ENCODE results near the gene TAF6.

DNA sequence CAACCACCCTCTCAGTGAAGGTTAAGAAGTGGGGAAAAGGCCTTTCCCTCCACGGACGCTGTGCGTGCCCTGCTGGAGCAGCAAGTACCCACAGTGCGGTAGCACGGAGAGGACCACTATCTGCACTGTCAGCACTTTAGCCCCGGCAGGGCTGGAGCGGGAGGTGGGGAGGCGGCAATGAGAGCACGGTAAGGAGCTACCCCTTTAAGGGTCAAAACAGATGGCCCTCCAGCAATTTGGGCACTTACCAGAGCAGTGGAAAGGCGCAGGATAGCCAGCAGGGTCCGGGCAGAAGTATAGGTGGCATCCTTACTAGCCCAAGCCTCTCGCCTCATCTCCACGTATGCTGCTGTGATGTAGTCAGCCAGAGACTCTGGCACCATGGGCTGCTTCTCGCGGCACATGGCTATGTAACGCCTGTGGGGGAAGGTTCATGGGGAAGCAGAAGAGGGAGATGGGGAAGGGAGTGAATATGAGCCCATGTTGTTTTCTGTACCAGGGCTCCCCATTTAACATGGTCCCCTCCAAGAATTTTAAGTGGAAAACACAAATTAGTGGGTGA, 25.2 kb downstream of the TAF6 start:
- TF ChIP-seq CTCF (IDR thresholded peaks at IDR 0.05) (no peak), POLR2A (IDR thresholded peaks at IDR 0.05) (no peak)

Data from breast epithelium (tissue), 3 donors.